AG09309 (cell line): ENCODE results near the gene PSMB9.

Source experiments
- DNase-seq: peaks from one replicate; pipeline ENCODE4 v3.0.0-alpha.2; 2010; ENCODE audit warnings: low read depth
- H3K4me3 ChIP-seq: 2 replicates; pipeline ENCODE4 v1.5.1; 2011; ENCODE audit warnings: mild to moderate bottlenecking, low read depth, low read length, moderate library complexity; ENCODE audit not compliant: control insufficient read depth
- TF ChIP-seq, protein P1 (sequence below): IDR thresholded peaks from 2 replicates; pipeline ENCODE4 v1.5.1; 2011; ENCODE audit warnings: mild to moderate bottlenecking, low read depth, low read length, inconsistent platforms; ENCODE audit not compliant: insufficient read depth, control insufficient read depth; ENCODE audit errors: missing control alignments

The PSMB9 gene

DNA sequence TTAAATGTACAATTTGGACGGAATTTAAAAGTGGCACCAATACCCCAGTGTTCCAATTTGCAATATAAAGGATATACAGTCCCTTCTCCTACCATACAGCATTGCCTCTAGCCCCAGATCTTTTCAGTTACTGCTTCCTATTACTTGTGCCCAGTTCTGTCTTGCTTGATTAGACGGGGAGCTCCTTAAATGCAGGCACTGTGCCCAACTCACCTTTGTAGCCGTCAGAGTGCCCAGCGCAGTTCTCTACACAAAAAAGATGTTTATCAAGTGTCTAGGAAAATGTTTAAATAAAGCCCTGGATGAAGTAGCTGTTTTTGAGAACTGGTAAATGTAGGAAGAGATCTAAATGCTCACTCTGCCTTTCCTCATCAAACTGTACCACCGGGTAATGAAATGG lies 23.1 kb upstream of the PSMB9 start:
- TF ChIP-seq, protein P1, sequence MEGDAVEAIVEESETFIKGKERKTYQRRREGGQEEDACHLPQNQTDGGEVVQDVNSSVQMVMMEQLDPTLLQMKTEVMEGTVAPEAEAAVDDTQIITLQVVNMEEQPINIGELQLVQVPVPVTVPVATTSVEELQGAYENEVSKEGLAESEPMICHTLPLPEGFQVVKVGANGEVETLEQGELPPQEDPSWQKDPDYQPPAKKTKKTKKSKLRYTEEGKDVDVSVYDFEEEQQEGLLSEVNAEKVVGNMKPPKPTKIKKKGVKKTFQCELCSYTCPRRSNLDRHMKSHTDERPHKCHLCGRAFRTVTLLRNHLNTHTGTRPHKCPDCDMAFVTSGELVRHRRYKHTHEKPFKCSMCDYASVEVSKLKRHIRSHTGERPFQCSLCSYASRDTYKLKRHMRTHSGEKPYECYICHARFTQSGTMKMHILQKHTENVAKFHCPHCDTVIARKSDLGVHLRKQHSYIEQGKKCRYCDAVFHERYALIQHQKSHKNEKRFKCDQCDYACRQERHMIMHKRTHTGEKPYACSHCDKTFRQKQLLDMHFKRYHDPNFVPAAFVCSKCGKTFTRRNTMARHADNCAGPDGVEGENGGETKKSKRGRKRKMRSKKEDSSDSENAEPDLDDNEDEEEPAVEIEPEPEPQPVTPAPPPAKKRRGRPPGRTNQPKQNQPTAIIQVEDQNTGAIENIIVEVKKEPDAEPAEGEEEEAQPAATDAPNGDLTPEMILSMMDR: no peak
- no peak for DNase-seq
- no peak overlapping the region for H3K4me3 ChIP-seq

DNA sequence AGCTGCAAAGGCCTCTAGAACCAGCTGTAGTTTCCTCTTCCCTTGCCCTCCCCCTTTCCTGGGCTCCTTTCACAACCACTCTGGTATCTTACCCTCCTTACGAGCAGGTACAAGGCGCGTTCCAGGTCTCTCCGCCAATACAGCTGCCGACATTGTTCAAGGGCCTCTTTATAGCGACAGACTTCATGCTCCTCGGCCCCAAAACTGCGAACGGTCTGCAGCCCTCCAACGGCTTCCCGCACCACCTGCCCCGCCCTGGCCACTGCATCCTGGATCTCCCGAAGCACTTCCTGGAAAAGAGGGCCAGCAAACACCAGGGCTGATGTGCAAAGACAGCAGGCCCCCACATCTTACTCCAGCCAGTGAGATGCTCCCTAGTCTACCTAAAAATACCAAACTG lies 21.5 kb upstream of the PSMB9 start:
- no peak overlapping the region for H3K4me3 ChIP-seq
- TF ChIP-seq, protein P1: no peak
- no peak for DNase-seq

DNA sequence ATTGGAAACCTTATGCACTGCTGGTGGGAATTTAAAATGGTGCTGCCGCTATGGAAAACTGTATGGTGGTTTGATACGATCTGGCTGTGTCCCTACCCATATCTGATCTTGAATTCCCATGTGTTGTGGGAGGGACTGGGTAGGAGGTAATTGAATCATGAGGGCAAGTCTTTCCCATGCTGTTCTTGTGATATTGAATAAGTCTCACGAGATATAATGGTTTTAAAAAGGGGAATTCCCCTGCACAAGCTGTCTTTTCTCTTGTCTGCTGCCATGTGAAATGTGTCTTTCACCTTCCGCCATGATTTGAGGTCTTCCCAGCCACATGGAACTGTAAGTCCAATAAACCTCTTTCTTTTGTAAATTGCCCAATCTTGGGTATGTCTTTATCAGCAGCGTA lies 20.3 kb upstream of the PSMB9 start:
- no peak for DNase-seq
- TF ChIP-seq, protein P1: no peak
- H3K4me3 ChIP-seq: no peak overlapping the region

DNA sequence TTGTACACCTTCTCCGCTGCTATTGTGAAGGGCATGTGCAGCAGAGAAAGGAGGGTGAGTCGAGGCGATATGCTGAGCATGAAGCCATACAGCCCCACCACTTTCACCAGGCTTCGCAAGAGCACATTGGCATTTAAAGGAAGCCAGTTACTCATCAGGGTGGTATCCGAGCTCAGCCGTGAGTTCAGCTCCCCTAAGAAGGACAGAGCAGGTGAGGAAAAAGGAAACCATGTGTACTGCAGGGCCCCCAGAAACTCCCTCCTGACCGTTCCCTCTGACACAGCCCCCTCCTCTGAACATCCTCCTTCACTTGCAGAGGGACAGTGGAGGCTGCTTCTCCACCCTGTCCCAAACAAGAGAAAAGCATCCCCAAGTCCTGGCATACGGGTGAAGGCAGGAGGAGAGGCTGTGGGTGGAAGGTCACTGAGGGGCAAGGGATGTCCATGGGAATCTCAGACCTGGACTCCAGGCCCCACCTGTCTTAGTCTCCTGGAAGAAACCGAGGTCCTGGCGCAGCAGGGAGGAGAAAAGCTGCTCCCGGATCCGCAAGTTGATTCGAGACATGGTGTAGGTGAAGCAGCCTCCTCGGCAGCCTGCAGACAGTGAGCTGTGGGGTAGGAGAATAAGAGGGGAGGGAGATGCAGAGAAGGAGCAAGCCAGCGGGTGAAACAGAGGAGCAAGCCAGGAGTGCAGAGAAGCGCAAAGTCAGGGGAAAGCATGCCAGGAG lies 18.7 kb upstream of the PSMB9 start:
- TF ChIP-seq, protein P1: no peak
- H3K4me3 ChIP-seq: no peak overlapping the region
- no peak for DNase-seq

DNA sequence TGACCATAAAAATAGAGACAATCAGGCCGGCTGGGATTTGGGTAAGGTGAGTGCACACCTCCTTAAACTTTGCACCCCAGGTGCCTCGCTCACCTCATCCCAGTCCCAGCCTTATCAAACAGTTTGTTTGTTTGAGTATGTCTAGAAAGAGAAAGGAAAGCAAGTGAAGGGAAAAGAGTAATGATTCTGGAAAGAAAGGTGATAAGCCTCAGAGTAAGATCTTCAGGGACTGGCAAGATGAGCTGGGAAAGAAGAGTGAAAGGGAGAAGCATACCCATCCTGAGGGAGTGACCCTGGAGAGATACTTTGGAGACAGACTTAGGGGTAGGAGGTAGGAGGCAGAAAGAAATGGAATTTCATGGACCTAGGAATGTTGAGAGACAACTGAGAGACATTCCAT lies 17.1 kb upstream of the PSMB9 start:
- H3K4me3 ChIP-seq: no peak overlapping the region
- TF ChIP-seq, protein P1: no peak
- DNase-seq: no peak

DNA sequence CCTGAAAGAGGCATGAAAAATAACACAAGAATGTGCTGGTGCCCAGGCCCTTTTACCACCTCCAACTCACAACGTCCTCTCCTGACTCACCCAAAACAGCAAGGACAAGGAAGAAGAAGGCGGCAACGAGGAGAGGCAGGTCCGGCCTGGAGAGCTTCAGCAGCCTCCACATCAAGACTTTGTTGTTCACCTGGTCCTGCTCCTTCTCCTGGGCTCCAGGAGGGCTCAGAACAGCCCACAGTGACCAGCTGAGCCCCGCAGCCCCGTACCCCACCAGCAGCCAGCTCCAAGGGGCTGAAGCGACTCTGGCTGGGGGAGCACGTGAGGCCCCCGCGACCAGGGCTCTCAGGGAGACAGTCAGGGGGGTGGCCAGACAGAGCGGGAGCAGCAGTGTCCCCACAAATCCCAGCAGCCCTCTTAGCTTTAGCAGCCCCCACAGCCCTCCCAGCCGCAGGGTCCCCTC lies 16.3 kb upstream of the PSMB9 start:
- no peak for DNase-seq
- H3K4me3 ChIP-seq: peak overlapping the region; percentile 89

More for the DNA sequence above, 16.3 kb upstream of the PSMB9 start:
- TF ChIP-seq, protein P1: no peak
